Raji (cell line): ENCODE results near the gene DHRS11.

Experiments
- POLR2A ChIP-seq: IDR thresholded peaks from 2 replicates; pipeline ENCODE4 v1.6.1; 2011; ENCODE audit warnings: low read depth, low read length, control low read depth; ENCODE audit not compliant: insufficient read depth

Gene DHRS11

DNA sequence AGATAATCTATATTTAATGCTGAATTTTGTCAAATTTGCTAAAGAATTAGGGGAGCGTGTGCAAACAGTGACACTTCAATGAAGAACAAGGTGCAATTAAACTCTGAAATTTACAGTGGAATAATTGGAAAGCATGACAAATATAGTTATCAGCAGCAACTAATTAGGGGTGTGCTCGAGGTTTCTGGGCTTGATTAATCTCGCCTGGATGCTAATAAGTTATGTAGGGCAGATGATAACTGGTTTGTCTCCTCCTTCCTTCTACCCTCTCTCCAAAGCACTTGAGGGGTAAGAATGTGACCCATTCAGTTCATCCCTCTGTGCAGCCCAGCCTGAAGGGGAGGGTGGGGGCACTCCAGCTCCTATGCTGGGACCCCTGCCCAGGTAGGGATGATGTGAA is 31.6 kb downstream of the DHRS11 start:
- TF ChIP-seq POLR2A, result no peak

- no peak for TF ChIP-seq POLR2A
Observed at GRCh38 chr17:36625188-36625587, 33.5 kb downstream of the DHRS11 start.

GRCh38 chr17:36627101-36627500 is 35.4 kb downstream of the DHRS11 start:
- no peak for TF ChIP-seq POLR2A

GRCh38 chr17:36628576-36628975 is 36.9 kb downstream of the DHRS11 start:
- TF ChIP-seq POLR2A, result no peak

DNA sequence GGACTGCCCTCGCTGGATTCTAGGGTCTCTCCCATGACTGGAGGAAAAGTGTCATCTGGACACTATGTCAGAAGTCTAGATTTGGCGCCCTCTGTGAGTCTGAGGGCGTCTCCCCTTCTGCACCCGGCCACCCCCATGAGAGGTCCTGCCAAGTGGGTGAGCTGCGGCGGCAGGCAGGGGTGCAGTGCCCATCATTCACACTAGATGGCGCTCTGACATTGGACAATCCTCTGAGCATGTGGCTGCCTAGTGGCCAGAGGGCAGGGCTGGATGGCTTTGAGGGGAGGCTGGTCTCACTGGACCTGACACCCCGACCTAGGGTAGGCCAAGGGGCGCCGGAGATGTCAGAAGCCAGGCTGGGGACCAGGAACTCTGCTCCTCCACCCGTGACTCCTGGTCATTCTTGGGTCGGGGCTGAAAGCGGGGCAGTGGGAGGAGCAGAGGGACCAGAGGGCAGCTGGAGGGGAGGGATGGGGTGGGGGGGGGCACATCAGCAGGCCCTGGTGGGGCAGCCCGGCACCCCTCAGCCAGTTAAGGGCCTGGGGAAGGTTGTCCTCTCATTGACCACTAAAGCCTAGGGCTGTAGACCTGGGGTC is 37.7 kb downstream of the DHRS11 start:
- TF ChIP-seq POLR2A, result no peak

DNA sequence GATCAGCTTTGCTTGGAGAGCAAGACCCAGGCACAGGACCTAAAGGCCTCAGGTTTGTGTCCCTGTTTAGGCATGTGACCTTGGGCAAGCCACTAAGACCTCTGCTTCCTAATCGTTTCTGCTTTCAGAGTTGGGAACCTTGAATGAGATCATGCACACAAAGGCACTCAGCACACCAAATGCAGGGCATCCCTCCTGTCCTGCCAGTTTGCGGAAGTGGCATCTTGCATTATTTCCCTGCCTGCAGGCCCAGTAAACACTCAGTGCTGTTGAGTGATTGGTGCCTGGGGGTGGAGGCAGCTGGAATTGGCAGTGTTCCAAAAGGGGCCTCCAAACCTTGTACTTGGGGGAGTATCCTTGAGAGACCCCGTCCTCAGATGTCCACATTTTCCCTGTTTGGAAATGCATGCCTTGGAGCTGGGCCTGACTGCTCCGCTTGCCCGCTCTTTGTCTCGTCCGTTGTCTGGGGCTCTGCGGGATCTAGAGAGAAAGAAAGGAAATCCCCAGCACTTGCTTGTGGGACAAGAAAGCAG is 38.4 kb downstream of the DHRS11 start:
- TF ChIP-seq POLR2A, result no peak

GRCh38 chr17:36631022-36631421 is 39.3 kb downstream of the DHRS11 start:
- TF ChIP-seq POLR2A, result no peak

GRCh38 chr17:36632916-36633771 is 41.5 kb downstream of the DHRS11 start:
- TF ChIP-seq POLR2A, result no peak

DNA sequence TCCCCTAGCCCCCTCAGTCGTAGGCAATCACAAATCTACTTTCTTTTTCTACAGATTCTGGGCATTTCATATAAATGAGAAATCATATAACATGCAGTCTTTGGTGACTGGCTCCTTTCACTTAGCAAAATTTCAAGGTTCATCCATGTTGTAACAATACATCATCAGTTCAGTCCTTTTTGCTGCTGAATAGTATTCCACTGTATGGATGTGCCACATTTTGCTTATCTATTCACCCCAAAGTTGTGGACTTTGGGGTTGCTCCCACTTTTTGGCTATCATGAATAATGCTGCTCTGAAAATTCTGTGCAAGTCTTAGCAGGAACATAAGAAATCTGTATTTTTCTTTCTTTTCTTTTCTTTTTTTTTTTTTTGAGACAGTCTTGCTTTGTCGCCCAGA is 48.7 kb downstream of the DHRS11 start:
- no peak for TF ChIP-seq POLR2A

DNA sequence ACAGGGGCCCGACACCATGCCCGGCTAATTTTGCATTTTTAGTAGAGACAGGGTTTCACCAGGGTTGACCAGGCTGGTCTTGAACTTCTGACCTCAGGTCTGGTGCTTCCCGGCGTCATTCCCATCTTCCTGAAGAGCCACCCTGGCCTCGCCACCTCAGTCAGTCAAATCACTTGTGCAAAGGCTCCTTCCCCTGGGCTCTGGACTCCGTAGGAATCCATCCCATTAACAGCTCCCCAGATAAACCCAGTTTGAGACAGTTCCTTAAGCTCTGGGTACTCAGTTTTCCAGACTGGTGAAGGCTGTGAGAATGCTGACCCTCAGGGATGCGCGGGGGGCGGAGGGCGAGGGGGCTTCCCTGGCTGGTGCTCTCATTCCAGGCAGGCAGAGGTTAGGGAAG is 49.2 kb downstream of the DHRS11 start:
- TF ChIP-seq POLR2A, result no peak

- TF ChIP-seq POLR2A, result no peak
Observed at GRCh38 chr17:36641331-36641876, 49.7 kb downstream of the DHRS11 start.

DNA sequence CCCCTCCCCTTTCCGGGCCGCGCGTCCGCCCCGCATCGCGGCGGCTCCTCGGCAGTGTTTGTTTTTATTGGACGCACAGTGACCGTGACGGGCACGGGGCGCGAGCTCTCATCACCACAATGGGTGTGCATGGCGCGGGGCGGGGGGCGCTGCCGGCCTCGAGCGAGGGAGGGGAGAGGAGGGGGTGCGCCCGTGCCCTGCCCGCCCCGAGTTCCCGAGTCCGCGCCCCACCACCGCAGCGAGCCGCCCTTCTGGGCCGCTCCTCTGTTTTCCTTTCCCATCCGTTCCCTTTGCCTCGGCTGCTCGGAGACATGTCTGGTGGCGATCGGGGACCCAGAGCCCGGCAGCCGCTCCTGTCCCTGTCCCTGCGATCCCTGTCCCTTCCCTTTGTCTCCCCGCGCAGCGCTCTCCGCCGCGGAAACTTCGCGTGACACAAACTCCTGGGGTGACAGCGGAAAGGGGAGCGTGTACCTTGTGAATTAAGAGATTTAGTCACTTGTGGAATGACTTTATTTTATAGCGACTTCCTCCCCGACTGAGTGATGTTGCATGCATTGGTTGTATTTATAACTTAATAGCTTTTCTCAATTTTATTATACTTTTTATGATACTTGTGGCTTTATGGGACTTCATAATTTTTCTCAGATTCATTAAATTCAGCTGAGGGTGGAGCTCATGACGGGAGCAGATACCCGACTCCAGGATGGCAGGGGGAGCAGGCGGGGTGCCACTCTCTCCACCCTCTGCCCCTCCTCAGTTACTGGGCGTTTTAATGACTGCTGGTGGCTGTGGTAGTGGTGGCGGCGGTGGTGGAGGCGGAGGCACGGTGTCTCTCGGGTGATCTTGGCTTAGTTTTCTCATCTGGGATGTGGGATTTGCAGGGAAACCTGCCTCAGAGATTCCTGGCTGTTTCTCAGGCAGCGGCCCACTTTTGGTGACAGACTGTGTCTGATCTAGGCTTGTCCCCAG is 50.5 kb downstream of the DHRS11 start:
- no peak for TF ChIP-seq POLR2A

GRCh38 chr17:36643086-36643685 is 51.5 kb downstream of the DHRS11 start:
- TF ChIP-seq POLR2A, result no peak

DNA sequence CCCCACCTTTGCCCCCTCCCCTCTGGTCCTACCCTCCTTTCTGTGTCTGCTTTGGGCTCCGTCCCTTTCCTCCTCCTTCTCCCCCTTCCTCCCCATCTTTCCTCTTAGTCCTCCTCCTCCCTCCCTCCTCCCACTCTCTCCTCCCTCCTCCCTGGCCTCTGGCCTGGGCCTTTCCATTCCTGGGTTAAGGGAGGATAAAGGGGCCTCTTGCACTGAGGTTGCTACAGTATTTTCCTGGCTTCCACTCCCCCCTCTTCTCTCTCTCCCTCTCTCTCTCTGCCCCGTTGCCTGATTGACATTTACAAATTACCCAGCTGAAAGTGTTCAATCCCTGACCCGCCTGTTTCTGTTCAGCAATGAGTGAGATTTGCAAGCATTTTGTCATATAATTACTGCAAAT is 53.7 kb downstream of the DHRS11 start:
- TF ChIP-seq POLR2A, result no peak
